Activated CD4-positive, alpha-beta T cell treated with anti-CD3 and anti-CD28 coated beads for 36 hours (primary cell): ENCODE data around the gene BHLHA9. TPM values are rescaled to one million over a fixed set of nuclear protein-coding genes. Genes with fewer than 3 reads are reported as not detected.

ENCODE experiments used
- ATAC-seq: fragments of 200-7000 bp; cut with Tn5 transposase; one replicate; pipeline ENCODE4 v1.10.0; 2021; ENCODE audit warnings: mild to moderate bottlenecking, moderate library complexity
- CTCF ChIA-PET: fragments of 350-600 bp; sonication (Branson Sonifier 250); formaldehyde crosslinking; loops from one replicate; lab custom pipeline; 2021; ENCODE audit warnings: antibody characterized with exemption; lab: Charles Lee
- POLR2A ChIA-PET: fragments of 350-600 bp; sonication (Branson Sonifier 250); formaldehyde crosslinking; loops from one replicate; lab custom pipeline; 2021; ENCODE audit warnings: antibody characterized with exemption, inconsistent platforms; lab: Charles Lee
- DNase-seq: peaks from one replicate; pipeline ENCODE4 v3.0.0-alpha.2; 2020
- H3K27ac Mint-ChIP-seq: one replicate; pipeline ENCODE4 v1.8.0; 2021; ENCODE audit warnings: mixed read lengths
- H3K27me3 Mint-ChIP-seq: one replicate; pipeline ENCODE4 v1.8.0; 2021; ENCODE audit warnings: mixed read lengths
- H3K36me3 Mint-ChIP-seq: one replicate; pipeline ENCODE4 v1.8.0; 2021; ENCODE audit warnings: low read depth, mixed read lengths
- H3K4me1 Mint-ChIP-seq: one replicate; pipeline ENCODE4 v1.8.0; 2021; ENCODE audit warnings: mixed read lengths
- H3K4me3 Mint-ChIP-seq: one replicate; pipeline ENCODE4 v1.8.0; 2021; ENCODE audit warnings: mild to moderate bottlenecking, moderate library complexity, mixed read lengths
- H3K9me3 Mint-ChIP-seq: one replicate; pipeline ENCODE4 v1.8.0; 2021; ENCODE audit warnings: low read depth, mixed read lengths
- intact Hi-C, 2 experiments: fragments of 100-400 bp; cut with DNase I in 1 of 2; cut with micrococcal nuclease in 1 of 2; formaldehyde crosslinking; loops; one replicate each; pipeline versions ENCODE4 v1.14.2 to v1.15.1; 2022 to 2024; cut with DNase I, micrococcal nuclease
- total RNA-seq, 2 experiments: library from RNA; stranded (reverse); gene quantifications; one replicate each; pipeline ENCODE4 v1.2.3, GENCODE V29; 2021

BHLHA9 gene
- not detected for total RNA-seq

DNA sequence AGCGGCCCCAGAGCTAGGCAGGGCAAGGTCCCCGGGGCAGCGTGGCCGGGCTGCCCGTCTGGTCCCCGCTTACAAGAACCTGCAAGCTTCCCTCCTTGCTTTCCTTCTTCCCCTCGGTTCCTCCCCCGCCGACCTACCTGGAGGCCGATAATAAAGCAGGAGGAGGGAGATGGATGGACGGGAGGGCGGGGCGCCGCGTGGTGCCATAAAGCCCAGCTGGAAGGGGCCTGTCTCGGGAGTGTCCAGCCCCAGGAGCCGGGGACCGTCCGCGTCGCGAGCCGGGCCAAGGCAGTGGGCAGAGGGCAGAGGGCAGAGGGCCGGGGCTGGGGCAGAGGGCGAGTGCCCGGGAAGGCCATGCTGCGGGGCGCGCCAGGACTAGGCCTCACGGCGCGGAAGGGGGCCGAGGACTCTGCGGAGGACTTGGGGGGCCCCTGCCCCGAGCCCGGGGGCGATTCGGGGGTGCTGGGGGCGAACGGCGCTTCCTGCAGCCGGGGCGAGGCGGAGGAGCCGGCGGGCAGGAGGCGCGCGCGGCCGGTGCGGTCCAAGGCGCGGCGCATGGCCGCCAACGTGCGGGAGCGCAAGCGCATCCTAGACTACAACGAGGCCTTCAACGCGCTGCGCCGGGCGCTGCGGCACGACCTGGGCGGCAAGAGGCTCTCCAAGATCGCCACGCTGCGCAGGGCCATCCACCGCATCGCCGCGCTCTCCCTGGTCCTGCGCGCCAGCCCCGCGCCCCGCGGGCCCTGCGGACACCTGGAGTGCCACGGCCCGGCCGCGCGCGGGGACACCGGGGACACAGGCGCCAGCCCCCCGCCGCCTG, at the start of gene BHLHA9:
BHLHA9 (plus strand) TSS at position 235 of the 820 bp plus-strand sequence; CDS start at position 355, 120 bp downstream.
- H3K4me3 Mint-ChIP-seq, result peak within 1 kb of the TSS; percentile 83
- DNase-seq, result no peak
- peaks cover 26% of the 10 kb centered on the region for H3K27me3 Mint-ChIP-seq
- ChIA-PET POLR2A (no interaction called here), CTCF (interaction anchor here (0.6 to 2.9 kb wide), 2 partner anchors 31 to 62 kb away, joined by 4 to 16 read pairs; no protein-coding TSS in a partner anchor)
- H3K27ac Mint-ChIP-seq, result no peak within 1 kb of the TSS
- no peaks in the 10 kb centered on the region for H3K9me3 Mint-ChIP-seq
- intact Hi-C loops, result no loop called here
- H3K4me1 Mint-ChIP-seq, result peaks cover 9% of the 10 kb centered on the region
- no peaks in the 10 kb centered on the region for H3K36me3 Mint-ChIP-seq
- no peak for ATAC-seq

DNA sequence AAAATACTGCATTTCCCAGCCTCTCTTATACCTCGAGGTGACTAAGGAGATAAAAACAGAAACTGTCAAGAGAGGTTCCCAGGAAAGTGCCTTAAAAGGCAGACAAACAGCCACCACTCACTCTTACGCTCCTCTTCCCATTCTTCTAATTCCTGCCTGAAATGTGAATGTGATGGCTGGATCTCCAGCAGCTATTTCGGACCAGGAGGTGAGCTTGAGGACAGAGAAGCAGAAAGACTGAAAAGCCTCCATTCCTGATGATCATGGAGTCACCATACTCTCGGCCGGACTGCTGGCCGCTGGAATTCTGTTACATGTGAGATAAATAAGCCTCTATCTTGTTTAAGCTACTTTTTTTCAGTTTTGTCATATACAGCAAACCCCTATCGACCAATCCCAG, 49.0 kb upstream of the BHLHA9 start:
- H3K4me1 Mint-ChIP-seq, result no peaks in the 10 kb centered on the region
- no peak overlapping the region for H3K4me3 Mint-ChIP-seq
- H3K27me3 Mint-ChIP-seq, result peaks cover 15% of the 10 kb centered on the region
- H3K9me3 Mint-ChIP-seq, result no peaks in the 10 kb centered on the region
- POLR2A ChIA-PET, result no interaction called here
- no peak overlapping the region for H3K27ac Mint-ChIP-seq
- no peak for ATAC-seq
- DNase-seq, result no peak
- H3K36me3 Mint-ChIP-seq, result no peaks in the 10 kb centered on the region
- CTCF ChIA-PET, result interaction anchor here (0.9 kb wide), 1 partner anchor 233 kb away, joined by 3 read pairs; no protein-coding TSS in a partner anchor
- intact Hi-C loops, result no loop called here

DNA sequence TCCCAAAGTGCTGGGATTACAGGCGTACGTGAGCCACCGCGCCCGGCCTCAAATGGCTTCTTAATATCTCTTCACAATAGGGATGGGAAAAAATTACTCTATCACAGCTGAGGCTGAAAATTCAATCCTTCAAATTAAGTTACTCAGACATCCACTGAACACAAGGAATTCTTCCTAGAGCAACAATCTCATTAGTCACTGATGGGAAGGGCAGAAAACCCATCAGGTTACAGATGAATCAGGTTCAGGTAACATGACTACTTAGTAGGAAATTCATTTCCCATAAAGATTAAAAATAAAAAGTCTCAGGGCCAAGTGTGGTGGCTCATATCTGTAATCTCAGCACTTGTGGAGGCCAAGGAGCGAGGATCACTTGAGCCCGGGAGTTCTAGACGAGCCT, 47.9 kb upstream of the BHLHA9 start:
- no peak for DNase-seq
- Mint-ChIP-seq H3K36me3 (no peaks in the 10 kb centered on the region), H3K4me1 (no peaks in the 10 kb centered on the region), H3K27ac (no peak overlapping the region), H3K9me3 (no peaks in the 10 kb centered on the region), H3K27me3 (peaks cover 26% of the 10 kb centered on the region), H3K4me3 (no peak overlapping the region)
- intact Hi-C loops, result no loop called here
- ChIA-PET POLR2A (no interaction called here), CTCF (no interaction called here)
- ATAC-seq, result no peak

DNA sequence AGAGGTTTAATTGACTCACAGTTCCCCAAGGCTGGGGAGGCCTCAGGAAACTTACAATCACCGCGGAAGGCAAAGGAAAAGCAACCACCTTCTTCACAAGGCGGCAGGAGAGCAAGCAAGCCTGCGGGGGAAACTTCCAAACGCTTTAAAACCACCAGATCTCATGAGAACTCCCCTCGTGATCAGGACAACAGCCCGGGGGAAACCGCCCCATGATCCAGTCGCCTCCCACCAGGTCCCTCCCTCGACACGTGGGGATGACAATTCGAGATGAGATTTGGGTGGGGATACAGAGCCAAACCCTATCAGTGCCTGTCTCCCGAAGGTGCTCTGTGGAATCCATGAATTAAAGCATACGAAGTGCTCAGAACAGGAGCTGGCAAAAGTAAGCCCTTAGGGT, 46.6 kb upstream of the BHLHA9 start:
- no peak overlapping the region for H3K4me3 Mint-ChIP-seq

DNA sequence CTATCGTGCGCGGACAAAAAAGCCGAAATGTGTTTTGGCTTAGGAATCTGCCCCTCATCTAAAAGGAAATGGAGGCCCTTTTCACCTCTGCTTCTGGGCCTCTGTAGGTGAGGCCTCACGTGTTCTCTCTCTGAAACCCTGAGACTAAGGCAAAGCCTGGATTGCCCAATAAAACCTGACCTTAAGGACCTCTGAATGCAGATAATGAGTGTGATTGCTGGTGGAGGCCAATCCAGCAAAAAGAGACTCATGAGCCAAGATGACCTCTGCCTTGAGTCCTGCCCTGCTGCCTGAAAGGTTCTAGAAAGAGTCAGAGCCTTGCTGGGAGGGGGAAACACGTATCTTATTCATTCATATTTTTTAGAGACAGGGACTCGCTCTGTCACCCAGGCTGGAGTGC, 45.9 kb upstream of the BHLHA9 start:
- ChIA-PET CTCF (no interaction called here), POLR2A (no interaction called here)
- intact Hi-C loops, result no loop called here
- no peak overlapping the region for H3K27ac Mint-ChIP-seq
- peaks cover 34% of the 10 kb centered on the region for H3K27me3 Mint-ChIP-seq
- H3K4me1 Mint-ChIP-seq, result peaks cover 3% of the 10 kb centered on the region
- H3K4me3 Mint-ChIP-seq, result no peak overlapping the region
- H3K9me3 Mint-ChIP-seq, result no peaks in the 10 kb centered on the region
- DNase-seq (no peak), ATAC-seq (no peak)
- H3K36me3 Mint-ChIP-seq, result no peaks in the 10 kb centered on the region

More for the DNA sequence above, 46.6 kb upstream of the BHLHA9 start:
- peaks cover 3% of the 10 kb centered on the region for H3K4me1 Mint-ChIP-seq
- DNase-seq (no peak), ATAC-seq (no peak)
- H3K36me3 Mint-ChIP-seq, result no peaks in the 10 kb centered on the region
- ChIA-PET POLR2A (no interaction called here), CTCF (no interaction called here)
- H3K27ac Mint-ChIP-seq, result no peak overlapping the region
- H3K27me3 Mint-ChIP-seq, result peaks cover 34% of the 10 kb centered on the region
- H3K9me3 Mint-ChIP-seq, result no peaks in the 10 kb centered on the region
- intact Hi-C loops, result no loop called here

DNA sequence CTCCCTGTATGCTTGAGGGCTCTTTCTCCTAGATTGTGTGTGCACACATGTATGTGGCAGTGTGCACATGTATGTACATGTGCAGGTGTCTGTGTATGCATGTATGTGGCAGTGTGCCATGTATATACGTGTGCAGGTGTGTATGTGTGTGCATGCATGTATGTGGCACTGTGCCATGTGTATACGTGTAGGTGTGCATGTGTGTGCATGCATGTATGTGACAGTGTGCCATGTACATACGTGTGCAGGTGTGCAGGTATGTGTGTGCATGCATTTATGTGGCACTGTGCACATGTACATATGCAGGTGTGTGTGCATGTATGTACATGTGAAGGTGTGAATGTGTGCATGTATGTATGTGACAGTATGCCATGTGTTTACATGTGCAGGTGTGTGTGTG, 43.9 kb upstream of the BHLHA9 start:
- intact Hi-C loops, result no loop called here
- ATAC-seq (no peak), DNase-seq (no peak)
- Mint-ChIP-seq H3K9me3 (no peaks in the 10 kb centered on the region), H3K27ac (no peak overlapping the region), H3K27me3 (peaks cover 38% of the 10 kb centered on the region), H3K36me3 (no peaks in the 10 kb centered on the region), H3K4me3 (no peak overlapping the region), H3K4me1 (peaks cover 9% of the 10 kb centered on the region)
- CTCF ChIA-PET, result no interaction called here
- POLR2A ChIA-PET, result no interaction called here

DNA sequence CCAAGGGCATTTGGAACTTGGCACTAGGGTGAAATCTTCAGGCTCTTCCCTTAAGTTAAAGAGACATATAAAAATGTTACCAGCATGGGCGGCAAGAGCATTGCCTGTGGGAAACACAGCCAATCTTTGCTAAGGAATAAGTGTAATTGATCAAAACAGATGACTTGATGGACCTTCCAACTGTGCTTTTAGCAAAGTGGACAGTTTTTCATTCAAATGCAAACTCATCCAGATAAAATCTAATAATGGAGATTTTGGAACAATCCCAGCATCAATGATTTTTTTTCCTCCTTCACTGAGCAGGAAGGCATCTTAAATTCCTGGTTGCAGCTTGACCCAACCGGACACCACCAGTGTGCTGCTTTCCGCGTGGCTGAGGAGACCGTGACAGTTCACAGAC, 42.9 kb upstream of the BHLHA9 start:
- DNase-seq (no peak), ATAC-seq (no peak)
- H3K9me3 Mint-ChIP-seq, result no peaks in the 10 kb centered on the region
- CTCF ChIA-PET, result interaction anchor here (0.6 to 1.2 kb wide), 4 partner anchors 10 to 200 kb away, joined by 3 to 4 read pairs (median 3); no protein-coding TSS in a partner anchor
- intact Hi-C loops, result no loop called here
- peaks cover 47% of the 10 kb centered on the region for H3K27me3 Mint-ChIP-seq
- H3K36me3 Mint-ChIP-seq, result no peaks in the 10 kb centered on the region
- no peak overlapping the region for H3K27ac Mint-ChIP-seq
- POLR2A ChIA-PET, result no interaction called here
- no peak overlapping the region for H3K4me3 Mint-ChIP-seq
- peaks cover 9% of the 10 kb centered on the region for H3K4me1 Mint-ChIP-seq

DNA sequence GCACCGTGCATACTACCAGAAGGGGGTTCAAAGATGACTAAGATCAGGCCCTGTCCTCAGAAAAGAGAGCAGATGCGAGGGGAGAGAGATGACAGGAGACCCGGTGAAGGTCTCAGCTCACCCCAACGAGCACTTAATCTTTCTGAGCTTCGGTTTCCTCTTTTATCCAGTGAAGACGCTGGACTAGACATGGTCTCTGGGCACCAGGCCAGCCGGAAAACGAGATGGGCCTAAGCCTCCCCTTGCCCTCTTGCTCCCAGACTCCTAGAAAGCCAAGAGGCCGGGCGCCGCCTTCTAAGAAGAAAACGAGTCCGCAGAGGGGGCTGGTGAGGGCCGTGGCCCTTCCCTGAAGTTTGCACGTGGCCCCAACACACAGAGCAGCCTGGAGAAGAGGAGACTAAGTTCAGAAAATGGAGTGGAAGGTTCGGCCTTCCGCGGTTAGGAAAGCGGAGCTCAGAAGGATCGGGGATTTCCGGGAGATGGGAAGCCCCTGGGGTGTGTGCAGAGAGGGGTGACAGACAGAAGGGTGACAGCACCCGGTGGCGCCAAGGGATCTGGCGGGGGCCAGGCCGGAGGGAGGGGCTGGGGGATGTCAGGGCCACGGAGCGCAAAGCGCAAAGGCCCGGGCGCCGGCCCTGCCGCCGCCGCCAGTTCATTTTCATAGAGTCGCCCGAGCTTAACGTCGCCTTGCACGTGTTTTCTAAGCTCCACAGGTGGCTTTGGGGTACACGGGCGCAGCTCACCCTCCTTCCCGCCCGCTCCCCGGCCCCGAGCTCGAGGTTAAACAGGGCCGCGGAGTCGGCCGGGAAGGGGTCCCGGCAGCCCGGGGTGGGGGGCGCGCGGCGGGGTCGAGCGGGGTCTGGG, 42.1 kb upstream of the BHLHA9 start:
- intact Hi-C loops, result no loop called here
- ChIA-PET POLR2A (no interaction called here), CTCF (interaction anchor here (0.7 to 1.2 kb wide), 4 partner anchors 10 to 138 kb away, joined by 3 to 4 read pairs (median 3); no protein-coding TSS in a partner anchor)
- Mint-ChIP-seq H3K36me3 (no peaks in the 10 kb centered on the region), H3K4me3 (peak overlapping the region; percentile 49), H3K27ac (no peak overlapping the region), H3K9me3 (no peaks in the 10 kb centered on the region), H3K4me1 (peaks cover 9% of the 10 kb centered on the region), H3K27me3 (peaks cover 52% of the 10 kb centered on the region)
- ATAC-seq (peak; percentile 23), DNase-seq (peak; percentile 32)

DNA sequence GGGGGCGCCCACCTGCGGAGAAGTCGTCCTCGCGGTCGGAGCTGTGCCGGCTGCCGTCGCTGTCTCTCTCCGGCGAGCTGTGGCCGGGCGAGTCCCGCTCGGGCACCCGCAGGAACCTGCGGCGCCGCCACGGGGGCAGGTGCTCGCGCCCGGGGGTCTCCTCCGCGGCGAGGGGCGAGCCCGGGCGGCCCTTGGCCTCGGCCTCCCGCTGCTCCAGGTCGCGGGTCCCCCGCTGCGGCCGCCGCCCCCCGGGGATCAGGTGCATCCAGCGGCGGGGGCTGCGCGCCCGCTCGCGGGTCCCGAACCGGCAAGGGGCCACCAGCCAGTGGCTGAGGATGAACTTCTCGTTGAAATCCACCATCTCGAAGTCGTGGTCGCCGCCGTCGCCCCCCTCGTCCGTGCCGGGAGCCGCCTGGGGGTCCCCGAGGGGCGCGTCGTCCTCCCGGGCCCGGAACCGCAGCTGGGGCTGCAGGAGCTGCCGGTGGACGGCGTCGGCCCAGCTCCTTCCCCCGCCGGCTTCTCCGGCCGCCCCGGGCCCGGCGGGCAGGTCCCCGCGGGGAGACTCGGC, 41.4 kb upstream of the BHLHA9 start:
- Mint-ChIP-seq H3K9me3 (no peaks in the 10 kb centered on the region), H3K4me3 (no peak overlapping the region), H3K4me1 (peaks cover 9% of the 10 kb centered on the region), H3K27me3 (peaks cover 47% of the 10 kb centered on the region), H3K27ac (no peak overlapping the region), H3K36me3 (no peaks in the 10 kb centered on the region)
- CTCF ChIA-PET, result interaction anchor here (0.7 to 1.4 kb wide), 4 partner anchors 32 to 240 kb away, joined by 3 to 4 read pairs (median 3); no protein-coding TSS in a partner anchor
- ATAC-seq (no peak), DNase-seq (no peak)
- intact Hi-C loops, result no loop called here
- POLR2A ChIA-PET, result no interaction called here

DNA sequence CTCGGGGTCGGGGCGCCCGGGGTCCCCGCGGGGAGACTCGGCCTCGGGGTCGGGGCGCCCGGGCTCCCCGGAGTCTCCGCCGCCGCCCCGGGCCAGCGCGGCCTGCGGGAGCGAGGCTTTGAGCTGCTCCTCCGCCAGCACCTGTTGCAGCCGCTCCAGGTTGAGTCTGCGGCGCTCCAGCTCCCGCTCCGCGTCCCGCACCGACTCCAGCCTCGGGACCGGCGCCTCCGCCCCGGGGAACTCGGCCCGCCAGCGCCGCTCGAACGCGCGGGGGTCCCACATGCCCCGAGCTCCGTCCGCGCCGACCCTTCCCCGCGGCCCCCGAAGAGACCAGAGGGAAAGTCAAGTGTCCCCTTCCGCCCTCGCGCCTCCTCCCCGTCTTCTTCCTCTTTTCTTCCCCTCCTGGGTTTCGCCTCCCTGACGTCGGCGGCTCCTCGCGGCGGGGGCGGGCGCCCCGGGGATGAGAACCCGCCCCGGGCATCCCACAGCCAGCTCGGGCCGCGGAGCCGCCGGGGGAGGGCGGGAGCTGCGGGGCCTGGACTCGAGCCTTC, 40.8 kb upstream of the BHLHA9 start:
- ATAC-seq (peak; percentile 64), DNase-seq (peak; percentile 54)
- Mint-ChIP-seq H3K36me3 (no peaks in the 10 kb centered on the region), H3K9me3 (no peaks in the 10 kb centered on the region), H3K4me3 (peak overlapping the region; percentile 70), H3K27ac (no peak overlapping the region), H3K4me1 (peaks cover 9% of the 10 kb centered on the region), H3K27me3 (peaks cover 50% of the 10 kb centered on the region)
- intact Hi-C loops, result no loop called here
- ChIA-PET POLR2A (no interaction called here), CTCF (interaction anchor here (0.7 to 1.4 kb wide), 5 partner anchors 28 to 241 kb away, joined by 3 to 4 read pairs (median 3); no protein-coding TSS in a partner anchor)
